ENCODE measurements around the gene FBRS.

GRCh38 chr16:30692396-30693064, 34.3 kb downstream of the FBRS start:
- no peak for TF ChIP-seq SIN3A (IDR thresholded peaks at IDR 0.05; ENCODE audit: borderline replicate concordance, insufficient read depth, low read length)
- no peak for TF ChIP-seq POLR2AphosphoS5 (IDR thresholded peaks at IDR 0.05; ENCODE audit: low read depth, low read length)
